Activated naive CD8-positive, alpha-beta T cell treated with anti-CD3 and anti-CD28 coated beads, Interleukin-2, amount 50 U/mL, for 16 hours (primary cell): ENCODE data around the gene MRPL23.

Source experiments
- DNase-seq: peaks from one replicate; pipeline ENCODE4 v3.0.0-alpha.2; 2020; ENCODE audit warnings: low read depth, low spot score

Gene MRPL23

DNA sequence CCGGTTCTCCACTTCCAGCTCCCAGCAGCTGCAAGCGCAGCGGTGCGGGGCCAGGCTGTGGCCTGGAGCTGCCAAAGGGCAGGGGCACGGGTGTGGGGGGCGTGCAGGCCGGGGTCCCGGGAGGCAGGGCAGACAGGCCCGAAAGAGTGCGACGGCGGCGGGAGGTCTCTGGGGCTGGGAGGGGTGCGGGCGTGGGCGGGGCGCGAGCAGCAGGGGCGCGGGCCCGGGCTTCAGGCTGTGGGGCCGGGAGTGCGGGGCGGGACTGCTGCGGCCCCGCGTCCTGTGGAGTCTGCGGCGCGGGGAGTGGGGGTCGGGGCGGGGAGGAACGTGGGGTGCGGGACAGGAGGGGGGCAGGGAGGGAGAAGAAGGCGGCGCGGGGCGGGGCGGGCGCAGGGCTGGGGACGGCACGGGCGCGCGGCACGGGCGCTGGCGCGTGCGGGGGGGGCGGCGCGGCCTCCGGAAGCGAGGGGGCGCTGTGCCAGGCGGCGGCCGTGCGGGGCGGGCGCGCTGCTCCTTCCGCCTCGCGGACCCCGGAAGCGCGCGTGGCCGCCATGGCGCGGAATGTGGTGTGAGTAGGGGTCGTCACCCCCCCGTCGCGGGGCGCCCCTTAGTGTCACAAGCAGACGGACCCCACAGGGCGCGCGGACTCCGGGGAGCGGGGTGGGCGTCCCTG, at the start of gene MRPL23:
Gene MRPL23 (plus strand): TSS at position 521 of the 673 bp plus-strand sequence. CDS start 31 bp downstream, at position 552.
- no peak for DNase-seq

DNA sequence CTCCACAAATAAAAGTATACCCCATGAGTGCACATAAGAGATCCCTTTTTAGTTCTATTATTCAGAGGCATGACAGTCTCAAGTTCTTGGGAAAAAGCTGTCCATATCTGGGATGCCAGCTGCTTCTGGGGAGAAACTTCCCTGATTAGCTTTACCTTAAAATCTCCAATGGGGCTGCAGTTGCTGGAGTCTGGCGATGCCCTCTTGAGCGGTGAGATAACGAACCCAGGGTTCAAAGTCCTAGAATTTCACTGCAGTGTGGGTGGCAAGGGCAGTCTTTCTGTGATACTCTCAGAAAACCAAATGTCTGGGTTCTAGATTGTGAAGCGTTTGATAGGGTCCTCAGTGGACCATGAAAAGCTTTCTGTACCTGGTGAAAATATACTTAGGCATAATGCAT, 48.0 kb upstream of the MRPL23 start:
- no peak for DNase-seq

DNA sequence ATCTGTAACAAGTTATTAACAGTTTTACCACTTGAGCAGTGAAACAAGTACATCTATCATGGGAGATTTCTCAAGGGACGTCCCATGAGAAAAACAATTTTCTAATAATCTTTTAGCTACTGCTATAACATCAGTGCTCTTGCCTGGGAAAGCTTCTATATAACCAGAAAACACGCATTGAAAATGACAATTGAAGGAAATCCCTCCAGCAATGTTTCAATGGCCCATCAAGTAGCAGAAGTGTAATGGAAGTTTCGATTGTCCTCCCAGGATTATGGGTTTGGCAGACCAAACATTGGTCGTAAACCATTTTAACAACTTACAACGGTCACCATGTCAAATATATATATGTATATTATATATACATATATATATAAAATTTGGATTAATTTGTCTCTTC, 47.4 kb upstream of the MRPL23 start:
- no peak for DNase-seq

DNA sequence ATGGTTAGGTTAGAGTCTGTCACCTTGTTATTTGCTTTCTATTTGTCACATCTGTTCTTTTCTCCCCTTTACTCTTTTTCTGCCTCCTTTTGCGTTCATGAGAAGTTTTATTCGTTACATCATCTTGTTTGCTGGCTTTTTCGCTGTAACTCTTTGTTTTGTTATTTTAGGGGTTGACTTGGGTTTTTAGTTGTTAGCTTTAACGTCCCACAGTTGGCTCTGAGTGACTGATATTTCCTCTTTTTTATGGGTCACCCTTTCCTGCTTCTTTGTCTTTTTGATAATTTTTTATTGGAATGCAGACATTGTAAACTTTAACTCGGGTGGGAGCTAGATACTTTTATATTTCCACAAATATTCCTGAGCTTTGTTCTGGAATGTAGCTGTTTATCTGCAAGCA, 41.0 kb upstream of the MRPL23 start:
- no peak for DNase-seq

DNA sequence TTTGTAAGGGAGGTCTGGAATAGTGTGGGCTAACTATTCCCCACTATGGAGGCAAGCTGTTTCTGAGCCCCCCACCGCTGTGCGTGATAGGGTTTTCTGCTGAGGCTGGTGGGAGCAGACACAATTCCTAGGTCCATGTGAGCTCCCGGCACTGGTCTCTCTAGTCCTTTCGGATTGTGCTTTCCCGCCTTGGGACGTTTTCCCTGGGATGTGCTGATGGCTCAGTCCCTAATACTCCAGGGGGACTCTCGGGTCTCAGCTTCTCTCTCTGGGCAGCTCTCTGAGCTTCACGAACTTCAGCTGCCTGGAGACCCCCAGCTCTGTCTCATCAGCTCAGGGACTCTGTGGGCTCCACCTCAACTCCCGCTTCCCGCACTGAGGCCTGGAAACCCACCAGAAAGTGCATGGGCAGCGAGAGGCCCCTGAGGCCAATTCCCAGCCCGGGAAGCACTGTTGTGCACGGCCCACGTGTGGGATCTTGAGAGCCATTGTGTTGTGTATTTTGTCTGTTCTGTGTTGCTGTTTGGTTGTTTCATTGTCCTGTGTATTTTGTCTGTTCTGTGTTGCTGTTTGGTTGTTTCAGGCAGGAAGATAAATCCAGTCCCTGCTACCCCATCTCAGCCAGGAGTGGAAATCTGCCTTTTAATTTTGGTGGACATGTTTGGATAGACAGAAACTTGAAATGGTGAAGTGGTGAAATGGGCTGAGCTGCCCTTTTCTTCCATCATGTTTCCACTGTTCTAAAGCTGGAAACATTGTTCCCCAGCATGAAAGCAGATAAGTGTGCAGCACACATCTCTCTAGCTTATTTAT, 40.3 kb upstream of the MRPL23 start:
- DNase-seq: no peak

DNA sequence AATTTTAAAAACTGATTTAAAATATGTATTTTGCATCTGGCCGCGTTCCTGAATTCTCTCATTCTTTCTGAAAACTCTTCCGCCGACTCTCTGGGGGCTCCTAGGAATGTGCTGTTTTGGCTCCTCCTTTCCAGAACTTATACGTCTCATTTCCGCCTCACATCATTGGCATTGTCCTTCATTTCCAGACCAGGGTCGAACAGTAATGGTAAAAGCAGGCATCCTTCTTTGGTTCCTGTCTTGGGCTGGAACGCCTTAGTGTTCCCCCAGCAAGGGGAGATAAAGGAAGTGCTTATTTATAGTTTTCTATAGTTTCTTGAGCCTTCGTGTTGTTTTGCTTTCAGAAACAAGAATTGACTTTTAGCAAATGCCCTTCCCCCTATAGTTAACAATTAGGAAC, 38.5 kb upstream of the MRPL23 start:
- DNase-seq: no peak

DNA sequence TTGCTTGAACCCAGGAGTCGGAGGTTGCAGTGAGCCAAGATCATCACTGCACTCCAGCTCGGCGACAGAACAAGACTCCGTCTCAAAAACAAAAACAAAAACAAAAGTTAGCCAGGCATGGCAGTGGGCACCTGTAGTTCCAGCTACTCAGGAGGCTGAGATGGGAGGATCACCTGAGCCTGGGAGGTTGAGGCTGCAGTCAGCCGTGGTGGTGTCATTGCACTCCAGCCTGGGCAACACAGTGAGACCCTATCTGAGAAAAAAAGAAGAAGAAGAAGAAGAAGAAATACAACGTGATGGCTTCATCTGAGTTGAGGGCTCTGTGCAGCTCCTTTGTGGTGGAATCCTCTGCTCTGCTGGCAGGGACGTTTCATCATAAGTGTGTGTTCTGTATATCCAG, 37.6 kb upstream of the MRPL23 start:
- DNase-seq: no peak

DNA sequence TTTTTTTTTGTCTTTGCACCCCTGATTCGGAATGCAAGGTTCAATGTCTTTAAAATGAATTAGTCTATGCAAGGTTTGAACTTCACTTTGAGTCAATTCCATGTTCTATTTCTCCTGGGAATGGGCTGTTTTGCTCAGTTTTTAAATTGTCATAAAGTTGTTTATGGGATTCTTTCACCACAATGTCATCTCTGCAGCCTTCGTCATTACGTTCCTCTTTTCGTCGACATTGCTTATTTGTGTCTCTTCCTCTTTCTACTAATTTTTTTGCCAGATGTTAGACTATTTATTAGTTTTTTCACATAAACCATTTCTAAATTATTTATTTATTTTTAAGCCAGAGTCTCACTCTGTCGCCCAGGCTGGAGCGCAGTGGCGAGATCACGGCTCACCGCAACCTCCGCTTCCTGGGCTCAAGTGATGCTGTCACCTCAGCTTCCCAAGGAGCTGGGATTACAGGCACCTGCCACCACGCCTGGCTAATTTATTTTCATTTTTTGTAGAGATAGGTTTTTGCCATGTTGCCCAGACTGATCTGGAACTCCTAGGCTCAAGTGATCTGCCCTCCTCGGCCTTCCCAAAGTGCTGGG, 34.7 kb upstream of the MRPL23 start:
- DNase-seq: no peak

DNA sequence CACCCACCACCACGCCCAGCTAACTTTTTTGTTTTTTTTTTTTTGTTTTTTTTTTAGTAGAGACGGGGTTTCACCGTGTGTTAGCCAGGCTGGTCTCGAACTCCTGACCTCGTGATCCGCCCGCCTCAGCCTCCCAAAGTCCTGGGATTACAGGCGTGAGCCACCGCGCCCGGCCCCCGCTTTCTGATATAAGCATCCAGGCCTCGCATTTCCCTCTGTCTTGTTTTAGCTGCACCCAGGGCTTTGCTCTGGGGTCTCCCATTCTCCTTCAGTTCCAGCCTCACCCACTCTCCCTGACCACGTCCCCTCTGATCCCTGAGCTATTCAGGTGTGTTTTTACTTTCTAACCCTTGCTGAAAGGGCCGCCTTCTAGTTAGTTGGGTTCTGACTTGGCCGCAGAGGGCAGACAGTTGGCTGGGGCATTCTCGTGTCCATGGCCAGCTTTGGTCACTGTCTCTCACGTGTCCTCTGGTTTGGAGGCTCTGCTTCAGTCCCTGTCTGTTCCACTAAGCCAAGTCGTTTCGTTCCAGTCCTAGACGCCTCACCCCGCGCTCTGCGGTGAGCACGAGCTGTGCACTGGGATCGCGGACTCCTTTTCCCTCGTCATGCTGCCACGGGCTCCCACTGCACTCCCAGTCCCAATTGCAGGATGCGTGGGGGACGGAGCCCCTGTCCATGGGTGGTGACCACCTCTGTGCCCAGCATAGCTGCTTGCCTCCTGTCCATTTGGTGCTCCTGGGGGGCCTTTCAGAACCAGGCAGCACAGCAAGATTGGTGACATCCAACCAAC, 33.7 kb upstream of the MRPL23 start:
- DNase-seq: no peak

DNA sequence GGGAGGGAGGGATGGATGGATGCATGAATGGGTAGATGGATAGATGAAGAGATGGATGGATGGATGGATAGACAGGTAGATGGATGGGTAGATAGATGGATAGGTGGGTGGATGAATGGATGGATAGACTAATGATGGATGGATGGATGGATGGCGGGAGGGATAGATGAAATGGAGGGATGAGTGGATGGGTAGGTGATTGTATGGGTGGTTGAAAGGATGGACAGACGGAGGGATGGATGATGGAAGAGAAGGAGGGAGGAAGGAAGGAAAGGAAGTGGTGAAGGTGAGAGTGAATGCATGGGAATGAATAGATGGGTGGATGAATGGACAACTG, 31.4 kb upstream of the MRPL23 start:
- DNase-seq: no peak

DNA sequence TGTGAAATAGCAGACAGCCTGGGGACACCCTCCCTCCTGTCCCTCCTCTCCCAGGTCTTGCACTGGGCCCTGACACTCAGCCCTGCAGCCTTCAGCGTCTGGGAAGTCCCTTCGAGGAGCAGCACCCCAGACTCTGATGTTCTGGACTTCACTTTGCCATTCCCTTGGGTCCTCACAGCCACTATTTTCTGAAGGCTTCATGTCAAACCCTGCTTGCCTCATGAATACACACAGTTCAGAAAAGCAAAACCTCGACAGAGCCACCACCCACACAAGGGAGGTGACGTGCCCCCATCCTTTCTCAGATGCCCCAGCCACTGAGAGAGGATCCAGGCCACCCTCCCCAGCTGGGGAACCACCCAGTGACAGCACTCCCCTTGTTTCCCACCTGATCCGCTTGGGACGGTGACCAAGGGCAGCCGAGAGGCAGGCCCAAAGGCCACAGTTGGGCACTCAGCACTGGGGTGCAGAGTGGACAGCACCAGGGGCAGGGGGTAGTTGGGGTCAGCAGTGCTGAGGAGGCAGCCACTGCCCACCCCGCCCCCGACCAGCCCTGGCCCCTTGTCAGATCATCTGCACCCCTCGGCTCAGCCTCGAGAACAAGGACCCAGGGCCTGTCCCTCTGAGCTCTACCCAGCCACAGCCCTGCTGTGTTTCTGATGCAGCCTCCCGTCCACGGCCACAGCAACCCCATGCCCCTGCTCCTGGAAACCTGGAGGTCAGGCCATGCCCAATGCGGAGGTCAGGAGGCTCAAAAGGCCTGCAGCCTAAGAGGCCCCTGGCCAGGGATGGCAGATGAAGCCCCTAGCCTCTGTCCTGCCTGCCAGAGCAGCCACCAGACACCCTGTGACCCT, 30.8 kb upstream of the MRPL23 start:
- no peak for DNase-seq

DNA sequence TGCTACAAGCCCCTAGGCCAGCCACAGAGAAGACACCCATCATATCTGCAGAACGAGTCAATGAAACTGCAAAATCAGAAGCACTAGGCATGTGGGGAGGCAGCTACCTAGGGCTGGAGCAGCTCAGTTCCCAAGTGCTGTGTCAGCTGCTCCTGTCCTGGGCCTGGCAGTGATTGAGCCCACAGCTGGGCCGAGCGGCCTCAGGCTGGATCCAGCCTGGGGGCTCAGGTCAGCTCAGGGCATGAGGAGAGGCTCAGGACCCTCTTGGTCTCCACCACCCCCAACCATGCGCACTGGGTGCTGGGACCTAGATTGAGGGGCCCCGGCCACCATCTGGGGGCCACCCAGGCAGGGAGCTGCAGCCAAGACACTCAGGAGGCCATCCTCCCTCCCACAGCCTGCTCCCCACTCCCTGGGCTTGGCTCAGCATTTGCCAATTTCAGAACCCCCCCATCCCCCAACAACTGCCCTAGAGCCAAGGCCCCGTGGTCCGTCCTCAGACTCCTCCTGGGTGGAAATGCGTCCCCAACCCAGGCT, 30.1 kb upstream of the MRPL23 start:
- no peak for DNase-seq

DNA sequence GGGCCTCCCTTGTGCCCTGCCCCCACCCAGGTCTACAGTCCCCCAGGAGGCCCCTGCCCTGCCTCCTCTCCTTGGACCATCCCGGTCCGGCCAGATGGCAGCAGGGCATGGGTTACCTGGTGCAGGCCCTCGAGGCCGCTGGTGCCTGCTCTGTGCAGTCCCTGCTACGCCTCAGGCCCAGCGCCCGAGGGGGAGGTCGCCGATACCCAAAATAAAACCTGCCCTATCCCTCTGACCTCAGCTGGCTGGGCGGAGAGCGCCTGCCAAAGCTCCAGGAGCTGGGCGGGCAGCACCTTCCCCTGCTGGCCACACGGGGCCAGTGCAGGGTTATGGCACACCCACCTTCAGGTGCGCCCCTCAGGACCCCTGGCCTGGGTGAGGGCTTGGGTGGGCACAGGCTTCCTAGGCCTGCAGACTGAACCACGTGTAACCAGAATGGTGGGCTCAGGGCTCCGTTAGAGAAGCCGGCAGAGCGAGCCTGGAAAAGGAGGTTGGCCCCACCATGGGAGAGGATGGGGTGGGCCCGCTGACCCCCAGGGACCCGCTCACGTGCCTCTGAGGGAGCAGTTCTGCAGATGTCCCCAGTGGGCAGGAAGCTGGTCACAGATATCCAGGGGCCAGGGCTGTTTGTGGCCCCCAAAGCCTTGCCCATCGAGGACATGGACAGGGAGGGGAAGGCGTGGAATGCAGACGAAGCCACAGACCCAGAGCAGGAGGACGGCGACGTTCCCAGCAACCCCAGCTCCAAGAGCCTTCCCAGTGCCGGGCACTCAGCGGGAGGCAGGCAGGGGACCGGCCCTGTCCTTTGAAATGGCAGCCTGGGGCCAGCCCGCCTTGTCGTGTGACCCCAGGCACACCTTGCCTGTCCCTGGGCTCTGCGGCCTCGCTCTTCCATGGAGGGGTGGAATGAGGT, 29.4 kb upstream of the MRPL23 start:
- DNase-seq: no peak

DNA sequence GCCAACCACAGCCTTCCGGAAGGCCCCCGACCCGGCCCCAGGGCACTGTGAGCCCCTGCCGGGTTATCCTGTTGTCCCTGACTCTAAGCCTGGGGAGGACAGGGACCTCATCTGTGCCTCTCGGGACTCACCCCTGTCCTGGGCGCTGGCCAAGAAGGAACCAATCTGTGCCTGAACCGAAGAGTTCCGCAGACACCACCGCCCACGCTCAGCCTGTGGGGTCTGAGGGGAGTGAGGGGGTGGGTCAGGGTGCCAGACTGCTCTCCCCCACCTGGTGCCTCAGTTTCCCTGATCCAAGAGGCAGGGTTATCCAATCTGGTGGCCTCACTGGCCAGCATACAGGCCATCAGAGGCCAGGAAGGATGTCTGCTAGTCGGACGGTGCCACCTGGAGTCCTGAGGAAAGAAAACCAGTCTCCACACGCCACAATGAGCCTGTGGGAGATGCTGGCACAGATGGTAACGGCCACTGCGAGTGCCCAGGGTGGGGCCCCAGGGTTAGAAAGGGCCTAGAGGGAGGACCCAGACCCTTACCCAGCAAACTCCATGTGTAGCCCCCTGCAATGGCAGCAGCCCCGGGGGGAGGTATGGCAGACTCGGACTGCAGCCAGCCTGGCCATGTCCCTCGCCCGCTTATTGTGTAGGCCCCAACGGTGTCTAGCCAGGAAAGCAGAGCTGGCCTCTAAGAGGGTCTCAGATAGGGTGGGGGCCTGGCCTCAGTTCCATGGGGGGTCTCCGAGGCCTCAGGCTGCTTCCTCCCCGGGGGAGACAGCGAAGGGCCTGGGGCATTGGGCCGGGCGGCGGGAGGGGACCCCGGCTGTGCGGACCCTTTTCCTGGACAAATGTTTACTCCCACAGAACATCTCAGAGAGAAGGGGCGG, 28.5 kb upstream of the MRPL23 start:
- no peak for DNase-seq

DNA sequence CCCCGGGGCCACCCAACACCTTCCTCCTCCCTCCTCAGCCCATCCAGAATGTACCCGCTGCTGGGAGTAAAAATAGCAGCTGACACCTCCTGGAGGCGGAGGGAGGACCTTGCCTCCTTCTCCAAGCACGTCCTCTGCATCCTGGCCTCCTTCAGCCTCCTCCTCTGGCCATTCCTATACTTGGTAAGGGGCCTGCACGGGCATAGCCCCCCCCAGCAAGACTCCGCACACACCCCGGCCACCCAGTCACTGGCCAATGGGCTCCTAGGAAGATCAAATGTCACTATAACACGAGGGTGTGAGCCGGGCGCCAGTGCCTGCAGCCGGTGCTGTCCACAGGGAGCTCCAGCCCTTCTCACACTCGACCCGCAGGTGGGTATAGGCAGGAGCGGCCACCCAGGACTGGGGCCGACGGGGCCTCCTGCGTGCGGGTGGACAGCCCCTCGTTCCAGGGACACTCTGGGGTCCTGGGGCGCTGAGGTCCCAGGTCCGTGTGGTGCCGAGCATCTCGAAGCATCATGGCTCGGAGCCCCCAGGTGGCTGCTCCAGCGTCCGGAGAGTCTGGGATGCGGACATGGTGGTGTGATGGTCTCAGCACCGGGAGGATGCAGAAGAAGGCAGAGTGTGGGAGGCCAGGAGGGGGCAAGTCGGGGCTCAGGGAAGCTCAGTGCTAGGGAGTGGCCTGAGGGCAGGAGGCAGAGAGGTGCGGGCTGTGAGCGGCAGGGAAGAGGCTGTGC, 27.6 kb upstream of the MRPL23 start, which contains the start of gene TNNT3:
Gene TNNT3 (plus strand): TSS at position 313 of the 737 bp plus-strand sequence. CDS start 3,172 bp downstream, outside the sequence.
- DNase-seq: no peak

DNA sequence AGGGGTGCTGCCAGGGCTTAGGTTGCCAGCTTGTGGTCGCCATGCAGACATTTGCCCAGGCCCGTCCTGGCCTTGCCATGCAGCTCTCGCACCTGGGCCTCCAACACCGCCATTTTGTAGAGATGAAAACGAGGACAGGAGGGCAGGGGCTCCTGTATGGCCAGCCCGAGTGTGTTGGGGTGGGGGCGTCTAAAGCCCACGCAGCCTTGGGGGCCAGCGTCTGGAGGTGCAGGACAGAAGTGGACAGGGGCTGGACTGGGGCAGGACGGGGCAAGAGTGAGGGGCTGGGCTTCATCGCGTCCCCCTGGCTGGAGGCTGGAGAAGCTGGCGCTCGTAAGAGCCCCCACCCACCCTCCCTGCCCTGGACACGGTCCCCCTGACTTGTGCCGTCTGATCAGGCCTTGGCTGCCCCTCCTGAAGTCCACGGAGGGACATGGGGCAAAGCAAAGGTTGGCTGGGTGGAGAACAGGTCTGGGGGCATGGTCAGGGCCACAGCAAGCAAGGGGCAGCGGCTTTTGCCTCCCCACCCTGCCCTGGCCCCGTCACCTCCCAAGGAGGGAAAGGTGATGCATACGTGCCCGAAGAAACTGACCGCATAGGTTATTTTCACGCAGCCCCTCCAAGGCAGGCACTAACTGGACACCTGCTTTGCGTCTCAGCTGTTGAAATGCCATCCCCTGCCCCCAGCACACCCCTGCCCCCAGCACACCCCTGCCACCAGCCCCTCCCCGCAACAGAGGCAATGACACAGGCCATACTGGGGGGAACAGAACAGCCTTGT, 26.8 kb upstream of the MRPL23 start:
- no peak for DNase-seq

DNA sequence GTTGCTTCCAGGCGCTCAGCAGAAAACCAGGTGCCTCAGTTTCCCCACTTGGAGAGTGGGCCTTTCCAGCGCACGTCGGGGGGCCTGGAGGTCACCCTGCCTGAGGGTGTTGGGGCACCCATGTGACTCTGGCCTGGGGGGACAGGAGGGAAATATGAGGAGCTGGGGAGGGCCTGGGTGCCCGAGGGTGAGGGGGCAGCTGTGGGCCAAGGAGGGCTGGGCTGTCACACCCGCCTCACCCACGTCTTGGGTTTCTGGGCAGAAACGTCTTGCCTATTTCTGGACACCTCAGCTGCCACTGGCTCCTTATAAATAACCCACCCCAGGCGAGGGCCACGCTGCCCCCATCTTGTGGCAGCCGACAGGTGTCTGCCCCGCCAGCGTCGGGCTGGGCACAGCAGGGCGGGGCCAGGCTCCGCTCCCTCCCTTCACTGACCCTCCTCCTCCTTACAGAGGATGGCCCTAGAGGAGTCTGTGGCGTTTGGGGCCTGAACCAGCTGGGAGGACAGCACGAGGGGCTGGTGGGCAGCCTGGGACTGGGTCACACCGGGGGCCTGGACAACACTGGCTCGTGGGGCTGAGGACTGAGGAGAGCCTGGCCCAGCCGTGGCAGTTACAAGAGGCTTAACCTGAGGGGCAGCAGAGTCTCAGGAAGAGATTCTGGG, 26.1 kb upstream of the MRPL23 start:
- DNase-seq: no peak
